Measurements from ENCODE around the gene IGF2.
A peak's percentile ranks its signal among the peaks of the same experiment; 100 is the strongest.

The IGF2 gene

DNA sequence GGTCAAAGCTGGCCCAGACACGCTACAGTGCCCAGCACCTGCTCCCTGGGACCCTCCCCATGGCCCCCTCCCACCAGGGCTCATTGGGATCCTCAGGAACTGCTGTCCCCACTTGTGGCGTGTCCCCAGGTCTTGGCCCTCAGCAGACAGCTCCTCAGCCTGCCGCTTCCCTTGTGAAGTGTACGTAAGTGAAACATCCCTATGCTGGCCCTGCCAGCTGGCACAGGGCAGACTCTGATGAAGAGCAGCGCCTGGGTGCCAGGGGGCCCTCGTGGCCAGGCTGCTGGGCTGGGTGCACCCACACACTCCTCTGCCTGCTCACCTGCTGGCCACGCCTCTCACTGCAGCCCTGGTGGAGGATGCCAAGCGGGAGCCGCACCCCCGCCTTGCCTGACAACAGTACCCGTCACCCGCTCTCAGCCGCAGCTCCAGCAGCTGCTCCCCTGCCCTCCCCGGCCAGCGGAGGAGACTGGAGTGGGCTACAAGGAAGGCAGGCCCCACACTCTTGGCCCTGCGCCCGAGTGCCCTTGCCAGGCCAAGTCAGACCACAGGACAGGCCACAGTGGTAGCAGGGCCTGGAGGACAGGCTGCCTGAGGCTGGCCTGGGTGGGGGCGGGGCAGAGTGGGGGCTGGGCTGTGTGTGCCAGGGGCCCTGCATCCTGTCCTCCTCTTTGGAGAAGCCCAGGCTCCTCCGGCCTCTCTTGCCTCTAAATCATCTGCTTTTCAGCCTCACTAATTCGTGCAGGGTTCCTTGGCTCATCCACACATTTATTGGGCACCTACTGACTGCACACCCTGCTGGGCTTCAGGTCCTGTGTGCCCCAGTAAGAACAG is 39.5 kb downstream of the IGF2 start:
- Histone ChIP-seq H3K4me1 (ENCODE audit: control insufficient read depth, insufficient read depth, low read length) (peaks cover 23% of the 10 kb centered on the region), H3K27ac (ENCODE audit: low read depth, low read length) (no peak overlapping the region), H3K36me3 (ENCODE audit: control insufficient read depth, insufficient read depth, low read length) (no peaks in the 10 kb centered on the region), H3K4me3 (ENCODE audit: low read depth, low read length) (no peak overlapping the region), H3K27me3 (ENCODE audit: control insufficient read depth, insufficient read depth, low read length) (no peaks in the 10 kb centered on the region; the same call in 1 of the 2 replicates), H3K9ac (ENCODE audit: low read depth, low read length) (no peak overlapping the region), H3K9me3 (ENCODE audit: control insufficient read depth, insufficient read depth, low read length) (no peaks in the 10 kb centered on the region)

DNA sequence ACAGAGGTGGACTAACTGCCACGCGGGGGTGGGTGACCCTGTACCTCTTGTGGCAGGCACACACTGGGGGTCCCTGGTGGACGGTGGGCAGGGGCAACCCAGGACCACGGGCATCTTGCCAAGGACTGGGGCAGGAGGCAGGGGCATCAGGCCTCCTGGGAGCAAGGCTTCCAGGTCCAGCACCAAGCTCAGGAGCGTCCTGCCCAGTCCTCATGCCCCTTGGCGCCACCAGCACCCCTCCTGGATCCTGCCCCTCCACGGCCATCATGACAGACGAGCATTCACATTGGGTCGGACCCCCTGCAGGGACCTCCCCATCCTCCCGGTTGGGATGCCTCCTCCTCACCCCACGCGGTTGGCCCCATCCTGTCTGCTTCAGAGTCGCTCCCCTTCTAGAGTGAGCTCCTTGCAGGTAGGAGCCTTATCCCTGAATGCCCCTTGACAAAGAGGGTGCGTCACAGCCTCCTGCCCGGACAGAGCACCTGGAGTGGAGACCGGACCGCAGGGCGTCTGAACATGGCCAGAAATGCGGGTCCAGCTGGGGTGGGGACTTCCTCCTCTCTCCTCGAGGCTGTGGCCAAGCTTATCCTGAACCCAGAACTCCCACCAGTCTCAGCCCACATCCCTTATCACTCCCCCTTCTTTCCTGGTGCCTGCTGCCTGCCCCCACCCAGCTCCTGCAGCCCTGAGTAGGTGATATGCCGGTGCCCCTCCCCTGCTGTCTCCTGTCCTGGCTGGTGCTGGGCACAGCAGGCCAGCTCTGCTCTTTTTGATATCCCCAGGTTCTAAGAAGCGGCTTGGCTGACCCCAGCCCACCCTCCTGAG is 40.3 kb downstream of the IGF2 start:
- Histone ChIP-seq H3K36me3 (ENCODE audit: control insufficient read depth, insufficient read depth, low read length) (no peaks in the 10 kb centered on the region), H3K27ac (ENCODE audit: low read depth, low read length) (no peak overlapping the region), H3K4me1 (ENCODE audit: control insufficient read depth, insufficient read depth, low read length) (peaks cover 23% of the 10 kb centered on the region), H3K4me3 (ENCODE audit: low read depth, low read length) (no peak overlapping the region), H3K27me3 (ENCODE audit: control insufficient read depth, insufficient read depth, low read length) (no peaks in the 10 kb centered on the region; the same call in 1 of the 2 replicates), H3K9ac (ENCODE audit: low read depth, low read length) (no peak overlapping the region), H3K9me3 (ENCODE audit: control insufficient read depth, insufficient read depth, low read length) (no peaks in the 10 kb centered on the region)

- H3K27ac ChIP-seq (ENCODE audit: low read depth, low read length): no peak overlapping the region
- no peaks in the 10 kb centered on the region for H3K9me3 ChIP-seq (ENCODE audit: control insufficient read depth, insufficient read depth, low read length)
- no peak overlapping the region for H3K4me3 ChIP-seq (ENCODE audit: low read depth, low read length)
- peaks cover 23% of the 10 kb centered on the region for H3K4me1 ChIP-seq (ENCODE audit: control insufficient read depth, insufficient read depth, low read length)
- H3K36me3 ChIP-seq (ENCODE audit: control insufficient read depth, insufficient read depth, low read length): no peaks in the 10 kb centered on the region
- H3K9ac ChIP-seq (ENCODE audit: low read depth, low read length): no peak overlapping the region
- H3K27me3 ChIP-seq (ENCODE audit: control insufficient read depth, insufficient read depth, low read length): no peaks in the 10 kb centered on the region; the same call in 1 of the 2 replicates
These were observed 41.0 kb downstream of the IGF2 start for GRCh38 chr11:2097998-2098690.

DNA sequence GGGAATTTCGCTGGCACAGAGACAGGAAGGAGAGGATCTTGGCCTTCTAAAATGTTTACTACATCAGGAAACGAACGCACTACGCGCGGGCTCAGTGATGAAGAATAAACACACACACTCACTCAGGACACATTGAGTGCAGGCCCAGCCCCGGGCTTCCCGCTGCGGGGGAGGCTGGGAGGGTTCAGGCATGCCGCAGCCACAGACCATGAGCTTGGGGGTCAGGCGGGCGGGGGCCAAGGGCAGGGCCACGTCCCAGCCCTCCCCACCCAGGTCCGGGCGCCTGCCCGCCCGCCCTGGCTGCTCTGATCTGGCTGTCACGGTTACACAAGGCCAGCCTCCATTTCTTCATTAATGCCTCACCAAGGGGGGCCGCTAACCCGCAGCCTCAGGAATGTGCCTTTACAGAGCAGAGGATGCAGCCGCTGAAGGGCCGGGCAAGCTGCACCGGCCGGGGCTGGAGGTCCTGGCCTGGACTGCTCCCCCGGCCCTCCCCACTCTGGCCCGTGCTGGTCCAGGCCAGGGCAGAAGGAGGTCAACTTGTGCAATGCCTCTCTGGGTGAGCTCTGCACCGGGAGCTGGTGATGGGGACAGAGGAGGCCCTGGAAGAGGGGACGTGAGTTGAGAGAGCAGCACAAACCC is 41.7 kb downstream of the IGF2 start:
- Histone ChIP-seq H3K36me3 (ENCODE audit: control insufficient read depth, insufficient read depth, low read length) (no peaks in the 10 kb centered on the region), H3K9me3 (ENCODE audit: control insufficient read depth, insufficient read depth, low read length) (no peaks in the 10 kb centered on the region), H3K9ac (ENCODE audit: low read depth, low read length) (no peak overlapping the region), H3K27me3 (ENCODE audit: control insufficient read depth, insufficient read depth, low read length) (no peaks in the 10 kb centered on the region), H3K4me3 (ENCODE audit: low read depth, low read length) (no peak overlapping the region), H3K4me1 (ENCODE audit: control insufficient read depth, insufficient read depth, low read length) (peaks cover 23% of the 10 kb centered on the region), H3K27ac (ENCODE audit: low read depth, low read length) (peak overlapping the region; percentile 39)

- H3K36me3 ChIP-seq (ENCODE audit: control insufficient read depth, insufficient read depth, low read length): no peaks in the 10 kb centered on the region
- H3K27ac ChIP-seq (ENCODE audit: low read depth, low read length): peak overlapping the region; percentile 39
- no peak overlapping the region for H3K9ac ChIP-seq (ENCODE audit: low read depth, low read length)
- no peak overlapping the region for H3K4me3 ChIP-seq (ENCODE audit: low read depth, low read length)
- H3K27me3 ChIP-seq (ENCODE audit: control insufficient read depth, insufficient read depth, low read length): no peaks in the 10 kb centered on the region
- H3K9me3 ChIP-seq (ENCODE audit: control insufficient read depth, insufficient read depth, low read length): no peaks in the 10 kb centered on the region
- H3K4me1 ChIP-seq (ENCODE audit: control insufficient read depth, insufficient read depth, low read length): peaks cover 23% of the 10 kb centered on the region
These were observed 42.3 kb downstream of the IGF2 start for GRCh38 chr11:2096919-2097301.

DNA sequence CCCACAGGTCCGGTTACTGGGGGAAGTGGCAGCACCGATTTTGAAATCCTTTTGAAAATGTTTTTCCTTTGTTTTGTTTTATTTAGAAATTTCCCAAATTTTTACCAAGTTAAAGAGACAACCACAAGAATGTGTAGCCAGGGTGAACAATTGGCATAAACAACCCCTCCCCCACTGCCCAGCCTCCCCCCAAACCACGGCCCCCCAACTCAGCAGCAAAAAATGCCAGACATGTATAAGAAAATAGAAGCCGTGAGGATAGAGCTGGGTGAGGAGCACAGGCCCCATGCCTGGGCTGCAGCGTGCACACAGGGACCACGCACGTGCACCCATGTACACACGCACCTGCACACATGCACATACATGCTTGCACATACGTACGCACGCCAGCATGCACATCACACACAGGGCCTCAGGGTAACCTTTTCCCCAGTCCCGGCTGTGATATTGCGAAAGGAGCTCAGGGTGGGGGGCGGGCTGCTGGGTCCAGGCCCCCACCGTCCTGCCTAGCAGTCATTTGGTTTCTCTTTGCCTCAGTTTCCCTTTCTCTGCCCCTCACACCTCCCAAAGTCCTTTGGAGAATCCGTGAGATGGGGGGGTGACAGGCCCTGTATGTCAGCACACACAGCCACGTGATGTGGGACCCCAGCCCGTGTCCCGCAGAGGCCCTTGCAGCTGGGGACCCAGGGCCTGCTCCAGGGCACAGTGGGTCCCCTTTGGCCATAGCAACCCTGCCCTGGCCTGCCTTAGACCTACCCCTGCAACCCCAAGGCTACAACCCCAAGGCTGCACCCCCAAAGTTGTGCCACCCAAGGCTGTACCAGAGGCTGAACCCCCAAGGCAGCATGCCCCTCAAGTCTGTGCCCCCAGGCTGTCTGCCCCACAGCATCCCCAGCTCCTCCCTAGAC is 42.9 kb downstream of the IGF2 start:
- H3K27ac ChIP-seq (ENCODE audit: low read depth, low read length): no peak overlapping the region
- no peak overlapping the region for H3K4me3 ChIP-seq (ENCODE audit: low read depth, low read length)
- H3K27me3 ChIP-seq (ENCODE audit: control insufficient read depth, insufficient read depth, low read length): no peaks in the 10 kb centered on the region
- H3K9me3 ChIP-seq (ENCODE audit: control insufficient read depth, insufficient read depth, low read length): no peaks in the 10 kb centered on the region
- H3K36me3 ChIP-seq (ENCODE audit: control insufficient read depth, insufficient read depth, low read length): no peaks in the 10 kb centered on the region
- H3K9ac ChIP-seq (ENCODE audit: low read depth, low read length): no peak overlapping the region
- H3K4me1 ChIP-seq (ENCODE audit: control insufficient read depth, insufficient read depth, low read length): peaks cover 23% of the 10 kb centered on the region

DNA sequence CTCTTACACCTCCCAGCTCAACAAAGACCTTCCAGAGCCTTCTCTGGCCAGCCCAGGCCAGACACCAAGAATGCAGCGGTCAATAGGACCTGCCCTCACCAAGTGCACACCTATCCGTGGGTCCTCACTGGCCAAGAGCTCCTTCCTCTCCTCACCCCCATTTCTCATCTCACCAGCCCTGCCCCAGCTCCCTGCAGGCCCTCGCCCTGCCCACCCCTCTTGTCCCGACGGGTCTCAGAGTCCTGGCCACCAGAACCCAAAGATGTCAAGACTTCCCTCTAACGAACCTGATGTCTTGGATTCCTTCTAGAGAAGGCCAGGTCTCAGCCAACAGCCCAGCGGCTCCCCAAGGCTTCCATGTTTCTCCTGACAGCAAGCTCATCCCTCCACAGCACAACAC is 43.6 kb downstream of the IGF2 start:
- Histone ChIP-seq H3K4me1 (ENCODE audit: control insufficient read depth, insufficient read depth, low read length) (peaks cover 22% of the 10 kb centered on the region), H3K4me3 (ENCODE audit: low read depth, low read length) (no peak overlapping the region), H3K9ac (ENCODE audit: low read depth, low read length) (no peak overlapping the region), H3K27ac (ENCODE audit: low read depth, low read length) (no peak overlapping the region), H3K27me3 (ENCODE audit: control insufficient read depth, insufficient read depth, low read length) (no peaks in the 10 kb centered on the region), H3K9me3 (ENCODE audit: control insufficient read depth, insufficient read depth, low read length) (no peaks in the 10 kb centered on the region), H3K36me3 (ENCODE audit: control insufficient read depth, insufficient read depth, low read length) (no peaks in the 10 kb centered on the region)

DNA sequence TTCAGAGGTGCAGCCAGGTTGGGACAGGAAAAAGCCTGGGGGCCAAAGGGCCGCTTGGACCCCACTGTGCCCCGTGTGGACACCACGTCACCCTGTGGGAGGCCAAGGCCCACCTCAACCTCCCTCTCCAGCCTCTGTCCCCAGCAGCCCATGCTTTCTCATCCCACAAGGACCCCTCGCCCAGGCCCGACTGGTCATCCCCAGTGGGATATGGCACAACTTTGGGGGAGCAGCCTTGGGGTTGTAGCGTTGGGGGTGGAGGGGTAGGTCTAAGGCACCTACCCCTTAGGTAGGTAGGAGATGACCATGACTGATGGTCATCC is 44.0 kb downstream of the IGF2 start:
- no peak overlapping the region for H3K4me3 ChIP-seq (ENCODE audit: low read depth, low read length)

DNA sequence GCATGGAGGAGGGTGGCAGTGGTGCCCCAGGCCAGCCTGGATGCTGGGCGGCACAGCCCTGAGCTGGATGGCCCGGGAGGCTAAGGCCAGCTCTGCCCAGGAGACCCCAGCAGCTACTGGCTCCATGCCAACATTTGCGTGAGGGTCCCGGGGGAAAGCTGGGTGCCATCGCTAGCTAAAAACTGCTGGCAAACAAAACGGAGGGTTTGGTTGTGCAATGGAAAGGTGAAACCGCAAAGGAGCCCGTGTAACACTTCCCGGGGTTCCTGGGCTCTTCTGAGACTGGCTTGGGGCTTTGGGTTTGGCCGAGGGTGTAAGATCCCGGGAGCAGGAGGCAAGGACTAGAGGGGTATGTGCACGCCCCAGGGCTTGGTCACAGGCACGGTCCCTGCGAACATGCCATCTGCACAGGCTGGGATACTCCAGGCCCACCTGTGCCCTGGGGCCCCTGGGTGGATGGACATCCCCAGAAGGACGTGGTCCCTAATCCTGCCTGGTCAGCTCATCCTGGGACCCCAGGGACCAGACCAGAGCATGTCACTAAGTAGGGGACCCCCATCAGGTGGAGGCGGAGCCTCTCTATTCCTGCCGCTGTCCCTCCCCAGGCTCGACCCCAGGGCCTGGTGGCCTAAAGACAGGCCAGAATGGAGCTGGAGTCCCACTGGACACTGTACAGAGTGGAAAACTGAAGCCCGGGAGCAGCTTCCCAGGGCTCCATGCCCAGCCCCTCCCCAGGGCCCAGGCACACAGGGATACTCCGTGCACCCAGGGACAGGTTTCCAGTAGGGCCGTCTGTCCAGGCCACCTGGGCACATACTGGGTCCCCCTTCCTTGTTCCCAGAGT is 44.6 kb downstream of the IGF2 start:
- H3K9ac ChIP-seq (ENCODE audit: low read depth, low read length): no peak overlapping the region
- H3K9me3 ChIP-seq (ENCODE audit: control insufficient read depth, insufficient read depth, low read length): no peaks in the 10 kb centered on the region
- H3K4me1 ChIP-seq (ENCODE audit: control insufficient read depth, insufficient read depth, low read length): peaks cover 14% of the 10 kb centered on the region
- H3K27ac ChIP-seq (ENCODE audit: low read depth, low read length): no peak overlapping the region
- no peaks in the 10 kb centered on the region for H3K36me3 ChIP-seq (ENCODE audit: control insufficient read depth, insufficient read depth, low read length)
- no peak overlapping the region for H3K4me3 ChIP-seq (ENCODE audit: low read depth, low read length)
- H3K27me3 ChIP-seq (ENCODE audit: control insufficient read depth, insufficient read depth, low read length): no peaks in the 10 kb centered on the region

More for the DNA sequence above, 44.0 kb downstream of the IGF2 start:
- Histone ChIP-seq H3K9me3 (ENCODE audit: control insufficient read depth, insufficient read depth, low read length) (no peaks in the 10 kb centered on the region), H3K27ac (ENCODE audit: low read depth, low read length) (no peak overlapping the region), H3K36me3 (ENCODE audit: control insufficient read depth, insufficient read depth, low read length) (no peaks in the 10 kb centered on the region), H3K4me1 (ENCODE audit: control insufficient read depth, insufficient read depth, low read length) (peaks cover 19% of the 10 kb centered on the region), H3K9ac (ENCODE audit: low read depth, low read length) (no peak overlapping the region), H3K27me3 (ENCODE audit: control insufficient read depth, insufficient read depth, low read length) (no peaks in the 10 kb centered on the region)
